ENCODE data around the gene HID1. TPM values are rescaled to one million over a fixed set of nuclear protein-coding genes. Genes with fewer than 3 reads are reported as not detected.

HID1 gene
- total RNA-seq, 1 experiment from 2014 or later, result 12.7 TPM

DNA sequence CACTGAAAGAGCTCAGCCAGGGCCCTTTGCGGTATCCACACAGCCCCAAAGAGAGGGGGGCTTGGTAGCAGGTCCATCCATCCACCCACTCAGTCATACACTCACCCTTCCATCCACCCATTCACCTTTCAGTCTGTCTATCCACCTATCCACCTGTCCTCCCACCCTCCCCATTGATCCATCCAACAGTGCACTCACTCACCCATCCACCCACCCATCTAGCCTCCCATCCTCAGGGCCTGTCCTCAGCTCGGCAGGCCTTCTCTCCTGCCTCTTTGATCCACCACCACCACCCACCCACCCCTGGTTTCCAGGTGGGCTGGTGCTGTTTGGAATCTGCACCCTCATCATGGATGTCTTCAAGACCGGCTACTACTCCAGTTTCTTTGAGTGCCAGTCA is 47.3 kb downstream of the HID1 start:
- WGBS (ENCODE audit: extremely low coverage, insufficient read length, low lambda C conversion rate), result no CpG with 5 or more reads among the region's 3 CpGs
- H3K27me3 Mint-ChIP-seq (ENCODE audit: low read depth), result peaks cover 94% of the 10 kb centered on the region

More for the DNA sequence above, 47.3 kb downstream of the HID1 start:
- H3K79me1 ChIP-seq (ENCODE audit: insufficient read depth, low read depth, low read length, poor library complexity, severe bottlenecking), result no peaks in the 10 kb centered on the region
- no peak overlapping the region for H3K4me2 ChIP-seq (ENCODE audit: insufficient read depth, insufficient read length, low read length)
- no peak overlapping the region for H3K14ac ChIP-seq (ENCODE audit: insufficient read depth, low read length)
- no peaks in the 10 kb centered on the region for H3K4me1 ChIP-seq (ENCODE audit: insufficient read depth, low read length)
- H2BK15ac ChIP-seq (ENCODE audit: low read depth, low read length), result no peak overlapping the region
- H2BK5ac ChIP-seq (ENCODE audit: insufficient read length, low read length), result no peak overlapping the region
- no peak overlapping the region for H3K9ac ChIP-seq (ENCODE audit: extremely low read depth, insufficient read length, low read length)
- H4K8ac ChIP-seq (replicated peaks; ENCODE audit: insufficient read length, low read depth, low read length), result no peak overlapping the region
- H2BK120ac ChIP-seq (ENCODE audit: low read depth, low read length, poor library complexity, severe bottlenecking), result no peak overlapping the region
- H2BK12ac ChIP-seq (ENCODE audit: insufficient read length, low read depth, low read length), result no peak overlapping the region
- H3K23me2 ChIP-seq (ENCODE audit: insufficient read length, low read depth, low read length, poor library complexity, severe bottlenecking), result peaks cover 5% of the 10 kb centered on the region
- no peak overlapping the region for H4K91ac ChIP-seq (ENCODE audit: insufficient read length, low read depth, low read length)
- H2BK20ac ChIP-seq (ENCODE audit: low read depth, low read length, poor library complexity, severe bottlenecking), result no peak overlapping the region
- no peaks in the 10 kb centered on the region for H4K20me1 ChIP-seq (ENCODE audit: control insufficient read depth, insufficient read depth, insufficient read length)
- H3K79me2 ChIP-seq (ENCODE audit: insufficient read depth, low read length), result no peaks in the 10 kb centered on the region
- no peak overlapping the region for H3K27ac ChIP-seq (ENCODE audit: insufficient read length, low read depth, low read length)
- H3K4me1 Mint-ChIP-seq, result peaks cover 15 to 26% of the 10 kb centered on the region in 2 experiments
- H3K23ac ChIP-seq (ENCODE audit: insufficient read length, low read depth, low read length), result no peak overlapping the region
- no peaks in the 10 kb centered on the region for H3K36me3 Mint-ChIP-seq (ENCODE audit: insufficient read depth in 1 of 3, low read depth in 3 of 3)
- H3K18ac ChIP-seq (ENCODE audit: insufficient read length, low read depth, low read length), result no peak overlapping the region
- H2AK5ac ChIP-seq (ENCODE audit: insufficient read length, low read length), result no peak overlapping the region
- no peak overlapping the region for H3K27ac Mint-ChIP-seq
- H3K4ac ChIP-seq (ENCODE audit: low read depth, low read length), result no peak overlapping the region
- no peak overlapping the region for H3T11ph ChIP-seq (ENCODE audit: low read length)
- no peak overlapping the region for H3K56ac ChIP-seq (ENCODE audit: insufficient read length, low read depth, low read length)
- H2AFZ ChIP-seq (ENCODE audit: low read length), result no peak overlapping the region
- peaks cover 0 to 5% of the 10 kb centered on the region in 2 experiments; a peak in 2 of 5 replicates for H3K9me3 Mint-ChIP-seq
- H3K9me3 ChIP-seq (ENCODE audit: control insufficient read depth, low read depth, low read length), result no peaks in the 10 kb centered on the region
- H4K5ac ChIP-seq (ENCODE audit: insufficient read length, low read depth, low read length), result no peak overlapping the region
- peak; percentile 24 for DNase-seq
- H3K4me3 Mint-ChIP-seq, result peak overlapping the region in 1 of 2 experiments; percentile 80; a peak in 1 of 5 replicates
- TF ChIP-seq, protein P1, sequence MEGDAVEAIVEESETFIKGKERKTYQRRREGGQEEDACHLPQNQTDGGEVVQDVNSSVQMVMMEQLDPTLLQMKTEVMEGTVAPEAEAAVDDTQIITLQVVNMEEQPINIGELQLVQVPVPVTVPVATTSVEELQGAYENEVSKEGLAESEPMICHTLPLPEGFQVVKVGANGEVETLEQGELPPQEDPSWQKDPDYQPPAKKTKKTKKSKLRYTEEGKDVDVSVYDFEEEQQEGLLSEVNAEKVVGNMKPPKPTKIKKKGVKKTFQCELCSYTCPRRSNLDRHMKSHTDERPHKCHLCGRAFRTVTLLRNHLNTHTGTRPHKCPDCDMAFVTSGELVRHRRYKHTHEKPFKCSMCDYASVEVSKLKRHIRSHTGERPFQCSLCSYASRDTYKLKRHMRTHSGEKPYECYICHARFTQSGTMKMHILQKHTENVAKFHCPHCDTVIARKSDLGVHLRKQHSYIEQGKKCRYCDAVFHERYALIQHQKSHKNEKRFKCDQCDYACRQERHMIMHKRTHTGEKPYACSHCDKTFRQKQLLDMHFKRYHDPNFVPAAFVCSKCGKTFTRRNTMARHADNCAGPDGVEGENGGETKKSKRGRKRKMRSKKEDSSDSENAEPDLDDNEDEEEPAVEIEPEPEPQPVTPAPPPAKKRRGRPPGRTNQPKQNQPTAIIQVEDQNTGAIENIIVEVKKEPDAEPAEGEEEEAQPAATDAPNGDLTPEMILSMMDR (conservative IDR thresholded peaks at IDR 0.05), result no peak
- H3K27me3 ChIP-seq (ENCODE audit: insufficient read depth, low read length), result peaks cover 43% of the 10 kb centered on the region

All from H9 (cell line).